Measurements from ENCODE around the gene SLC2A9.

The SLC2A9 gene

DNA sequence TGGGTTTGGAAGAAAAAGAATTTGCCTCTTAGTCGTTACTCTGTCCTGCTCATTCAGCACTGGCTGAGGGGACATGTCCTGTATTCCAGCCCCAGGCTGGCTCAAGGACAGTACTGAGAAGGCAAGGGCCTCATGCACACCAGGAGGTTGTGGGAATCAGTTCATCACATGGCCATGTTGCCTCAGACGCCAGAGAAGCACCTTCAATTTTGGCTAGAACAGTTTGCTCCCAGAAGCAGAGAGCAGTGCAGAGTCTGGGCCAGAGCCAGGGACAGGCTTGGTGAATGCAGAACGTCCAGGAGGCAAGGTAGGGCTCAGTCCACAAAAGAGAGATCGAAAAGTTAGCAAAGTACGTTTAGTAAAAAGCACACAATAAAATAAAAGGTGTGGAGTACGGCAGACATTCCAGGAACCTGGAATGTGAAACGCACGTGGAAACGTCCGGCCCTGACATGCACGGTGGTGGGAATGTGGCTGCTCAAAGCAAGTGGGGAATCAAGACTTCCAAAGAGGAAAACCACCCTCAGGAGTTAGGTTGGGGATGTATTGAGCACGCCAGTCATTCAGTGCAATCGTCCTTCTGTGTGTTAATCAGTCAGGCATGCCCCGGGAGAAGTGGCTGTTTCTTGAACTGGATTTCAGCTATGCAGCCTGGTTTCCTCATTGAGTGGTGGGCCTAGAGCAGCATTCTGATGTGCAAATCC is 1.2 kb upstream of the SLC2A9 start:
- DNase-seq (ENCODE audit: low read depth) = no peak
- H3K4me3 ChIP-seq (ENCODE audit: low read depth, low read length) = no peak overlapping the region
- TF ChIP-seq, protein P1, sequence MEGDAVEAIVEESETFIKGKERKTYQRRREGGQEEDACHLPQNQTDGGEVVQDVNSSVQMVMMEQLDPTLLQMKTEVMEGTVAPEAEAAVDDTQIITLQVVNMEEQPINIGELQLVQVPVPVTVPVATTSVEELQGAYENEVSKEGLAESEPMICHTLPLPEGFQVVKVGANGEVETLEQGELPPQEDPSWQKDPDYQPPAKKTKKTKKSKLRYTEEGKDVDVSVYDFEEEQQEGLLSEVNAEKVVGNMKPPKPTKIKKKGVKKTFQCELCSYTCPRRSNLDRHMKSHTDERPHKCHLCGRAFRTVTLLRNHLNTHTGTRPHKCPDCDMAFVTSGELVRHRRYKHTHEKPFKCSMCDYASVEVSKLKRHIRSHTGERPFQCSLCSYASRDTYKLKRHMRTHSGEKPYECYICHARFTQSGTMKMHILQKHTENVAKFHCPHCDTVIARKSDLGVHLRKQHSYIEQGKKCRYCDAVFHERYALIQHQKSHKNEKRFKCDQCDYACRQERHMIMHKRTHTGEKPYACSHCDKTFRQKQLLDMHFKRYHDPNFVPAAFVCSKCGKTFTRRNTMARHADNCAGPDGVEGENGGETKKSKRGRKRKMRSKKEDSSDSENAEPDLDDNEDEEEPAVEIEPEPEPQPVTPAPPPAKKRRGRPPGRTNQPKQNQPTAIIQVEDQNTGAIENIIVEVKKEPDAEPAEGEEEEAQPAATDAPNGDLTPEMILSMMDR (conservative IDR thresholded peaks at IDR 0.05; ENCODE audit: low read depth, low read length) = no peak

DNA sequence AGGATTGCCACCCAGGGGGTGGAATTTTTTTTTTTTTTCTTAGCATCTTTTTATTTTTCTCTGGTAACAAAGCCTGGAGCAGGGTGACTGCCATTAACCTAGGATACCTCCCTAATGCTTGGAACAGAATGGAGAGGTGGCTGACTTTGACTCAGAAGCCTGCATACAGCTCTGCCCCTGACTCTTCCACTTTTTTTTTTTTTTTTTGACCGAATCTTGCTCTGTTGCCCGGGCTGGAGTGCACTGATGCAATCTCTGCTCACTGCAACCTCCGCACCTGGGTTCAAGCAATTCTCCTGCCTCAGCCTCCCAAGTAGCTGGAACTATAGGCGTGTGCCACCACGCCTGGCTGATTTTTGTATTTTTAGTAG is 341 bp upstream of the SLC2A9 start:
- TF ChIP-seq, protein P1 (conservative IDR thresholded peaks at IDR 0.05; ENCODE audit: low read depth, low read length) = no peak
- no peak overlapping the region for H3K4me3 ChIP-seq (ENCODE audit: low read depth, low read length)
- DNase-seq (ENCODE audit: low read depth) = no peak

GRCh38 chr4:10020106-10020505 is 1.2 kb downstream of the SLC2A9 start:
- TF ChIP-seq, protein P1 (conservative IDR thresholded peaks at IDR 0.05; ENCODE audit: low read depth, low read length) = no peak
- DNase-seq (ENCODE audit: low read depth) = no peak
- H3K4me3 ChIP-seq (ENCODE audit: low read depth, low read length) = no peak overlapping the region

DNA sequence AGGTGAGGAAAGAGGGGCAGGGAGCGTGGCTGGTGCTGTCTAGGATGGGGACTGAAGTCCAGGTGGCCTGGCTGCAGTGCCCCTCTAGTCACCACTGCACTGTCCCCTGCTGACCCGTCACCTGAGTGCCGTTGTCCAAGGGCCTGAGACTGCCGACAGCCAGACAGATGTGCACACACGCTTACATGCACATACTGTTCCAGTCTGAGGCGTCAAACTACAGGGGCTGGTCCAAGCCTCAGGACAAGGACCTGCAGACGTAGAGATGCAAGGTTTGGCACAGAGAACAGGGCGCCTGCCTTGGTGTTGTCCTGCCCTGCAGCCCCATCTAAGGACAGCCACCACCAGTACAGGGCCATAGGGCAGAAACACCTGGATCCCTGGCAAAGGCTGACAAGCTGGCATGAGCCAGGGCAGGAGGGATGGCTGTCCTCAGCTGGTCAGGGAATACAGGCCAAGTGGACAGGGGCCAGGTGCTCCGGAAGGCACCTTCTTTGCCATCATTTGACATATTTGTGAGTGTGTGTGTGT is 1.7 kb downstream of the SLC2A9 start:
- peak overlapping the region; percentile 61 for H3K4me3 ChIP-seq (ENCODE audit: low read depth, low read length)
- TF ChIP-seq, protein P1 (conservative IDR thresholded peaks at IDR 0.05; ENCODE audit: low read depth, low read length) = no peak
- no peak for DNase-seq (ENCODE audit: low read depth)

DNA sequence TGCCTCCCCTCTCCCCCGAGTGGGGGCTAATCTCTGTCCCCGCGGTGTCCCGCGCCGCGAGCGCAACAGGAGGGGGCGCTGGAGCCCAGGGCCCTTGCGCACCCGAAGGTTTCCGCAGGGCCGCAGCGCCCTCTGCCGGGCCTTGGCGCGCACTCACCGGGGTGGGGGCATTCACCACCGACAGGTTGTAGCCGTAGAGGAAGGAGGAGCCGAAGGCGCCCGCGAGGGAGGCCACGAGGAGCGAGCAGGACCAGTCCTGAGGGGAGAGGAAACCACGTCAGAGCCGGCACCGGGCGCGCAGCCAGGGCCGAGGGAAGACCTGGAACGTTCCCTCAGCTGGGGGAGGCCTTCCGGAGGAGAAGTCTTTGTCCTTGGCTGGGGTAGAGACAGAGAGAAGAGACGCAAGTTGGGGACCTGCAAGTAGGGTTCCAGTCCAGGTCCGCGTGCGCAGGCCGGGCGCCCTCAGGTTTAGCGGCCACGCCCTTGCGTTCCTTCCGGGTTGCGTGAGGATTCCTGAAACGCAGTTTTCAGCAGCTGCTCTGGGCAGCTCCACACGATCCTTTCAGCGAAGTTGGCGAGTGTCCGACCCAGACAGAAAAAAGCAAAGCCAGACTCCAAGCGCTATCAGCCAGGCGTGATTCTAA is 2.4 kb downstream of the SLC2A9 start:
- TF ChIP-seq, protein P1 (conservative IDR thresholded peaks at IDR 0.05; ENCODE audit: low read depth, low read length) = peak; percentile 97
- H3K4me3 ChIP-seq (ENCODE audit: low read depth, low read length) = peak overlapping the region; percentile 61
- DNase-seq (ENCODE audit: low read depth) = peak; percentile 98

GRCh38 chr4:10017037-10017893 is 4.0 kb downstream of the SLC2A9 start:
- DNase-seq (ENCODE audit: low read depth) = no peak
- TF ChIP-seq, protein P1 (conservative IDR thresholded peaks at IDR 0.05; ENCODE audit: low read depth, low read length) = no peak
- H3K4me3 ChIP-seq (ENCODE audit: low read depth, low read length) = no peak overlapping the region
